Tibial nerve (tissue), 4 donors: Measurements from ENCODE around the gene ZNF318. TPM values are rescaled to one million over a fixed set of nuclear protein-coding genes. Genes with fewer than 3 reads are reported as not detected.
"Not testable (repeated sequence)": the region's sequence is repeated elsewhere in the genome, so short reads cannot be mapped to it uniquely, and the experiment has no call there.

ENCODE experiments used
- DNase-seq, 2 donors: peaks; one replicate each; pipeline ENCODE4 v3.0.0-alpha.2; 2019; ENCODE audit warnings: low spot score in 2 of 2
- H3K27ac ChIP-seq, 4 donors: fragments of 200-600 bp; sonication (generic) in 3 of 4; one replicate each; pipeline ENCODE4 v1.5.1; 2017 to 2019; ENCODE audit warnings: mild to moderate bottlenecking in 1 of 4
- H3K27me3 ChIP-seq, 2 donors: fragments of 200-600 bp; sonication (generic) in 1 of 2; one replicate each; pipeline versions ENCODE4 v1.5.1 to v1.6.0; 2017 to 2019
- H3K36me3 ChIP-seq, 3 donors: fragments of 200-600 bp; sonication (generic); one replicate each; pipeline ENCODE4 v1.5.1; 2018 to 2019
- H3K4me1 ChIP-seq, 4 donors: fragments of 200-600 bp; sonication (generic) in 3 of 4; one replicate each; pipeline ENCODE4 v1.5.1; 2017 to 2019
- H3K4me3 ChIP-seq, 4 donors: fragments of 200-600 bp; sonication (generic) in 3 of 4; one replicate each; pipeline ENCODE4 v1.5.1; 2017 to 2019; ENCODE audit warnings: mild to moderate bottlenecking in 1 of 4, moderate library complexity in 1 of 4
- H3K9me3 ChIP-seq, 4 donors: fragments of 200-600 bp; sonication (generic) in 3 of 4; one replicate each; pipeline ENCODE4 v1.5.1; 2017 to 2019
- CTCF ChIP-seq, 5 experiments: fragments of 200-600 bp in 3 of 5; fragments of 450-650 bp in 2 of 5; sonication (generic) in 3 of 5; IDR thresholded peaks; one replicate each; pipeline ENCODE4 v1.5.1; 2016 to 2019; ENCODE audit warnings: antibody characterized with exemption in 5 of 5, mild to moderate bottlenecking in 3 of 5, moderate library complexity in 2 of 5
- EP300 ChIP-seq, 2 donors: sonication (generic); formaldehyde crosslinking; IDR thresholded peaks; one replicate each; pipeline ENCODE4 v1.6.1; 2017; ENCODE audit warnings: antibody characterized with exemption in 2 of 2, mild to moderate bottlenecking in 1 of 2
- POLR2A ChIP-seq, 2 donors: fragments of 450-650 bp; IDR thresholded peaks; one replicate each; pipeline ENCODE4 v1.6.1; 2017; ENCODE audit warnings: antibody characterized with exemption in 2 of 2, mild to moderate bottlenecking in 2 of 2, moderate library complexity in 2 of 2
- WGBS, 2 donors: methylation state at CpG; one replicate each; pipeline ENCODE4 v1.1.5; 2018; 5-methylcytosine and 5-hydroxymethylcytosine counted together
- total RNA-seq, 4 donors: library from RNA; depleted of rRNA; stranded (reverse); fragments of >200 nt; gene quantifications; one replicate each; pipeline ENCODE4 v1.1.0, GENCODE V29; 2016

The ZNF318 gene
- total RNA-seq, 4 donors from 2014 or later: 18.4 to 26.4 (median 22.9) TPM

- no peak for DNase-seq
- Histone ChIP-seq H3K36me3 (no peaks in the 10 kb centered on the region), H3K27ac (no peak overlapping the region), H3K9me3 (no peaks in the 10 kb centered on the region), H3K4me3 (no peak overlapping the region), H3K27me3 (peaks cover 0 to 11% of the 10 kb centered on the region in 2 donors), H3K4me1 (no peaks in the 10 kb centered on the region)
- no peak for TF ChIP-seq POLR2A (IDR thresholded peaks at IDR 0.05)
- 97 to 98% methylated on average over 4 of the region's 4 CpGs for WGBS, 2 donors
Observed at GRCh38 chr6:43394982-43395381, 25.5 kb upstream of the ZNF318 start.

GRCh38 chr6:43393602-43394001 is 24.2 kb upstream of the ZNF318 start:
- TF ChIP-seq EP300 (IDR thresholded peaks at IDR 0.05) (no peak), CTCF (IDR thresholded peaks at IDR 0.05) (no peak), POLR2A (IDR thresholded peaks at IDR 0.05) (no peak)
- 63 to 65% methylated on average over 5 of the region's 5 CpGs for WGBS, 2 donors
- Histone ChIP-seq H3K27ac (no peak overlapping the region), H3K27me3 (peaks cover 0 to 25% of the 10 kb centered on the region in 2 donors), H3K36me3 (no peaks in the 10 kb centered on the region), H3K4me1 (no peaks in the 10 kb centered on the region), H3K9me3 (no peaks in the 10 kb centered on the region), H3K4me3 (no peak overlapping the region)
- DNase-seq: no peak

GRCh38 chr6:43393133-43393532 is 23.7 kb upstream of the ZNF318 start:
- DNase-seq, H3K36me3 ChIP-seq, H3K4me3 ChIP-seq, H3K9me3 ChIP-seq, H3K27ac ChIP-seq, H3K4me1 ChIP-seq: not testable (repeated sequence)
- 51 to 52% methylated on average over 11 of the region's 11 CpGs for WGBS, 2 donors
- H3K27me3 ChIP-seq: peaks cover 0 to 25% of the 10 kb centered on the region in 2 donors

- Histone ChIP-seq H3K9me3 (no peaks in the 10 kb centered on the region), H3K36me3 (no peaks in the 10 kb centered on the region), H3K27ac (no peak overlapping the region), H3K4me1 (no peaks in the 10 kb centered on the region), H3K4me3 (no peak overlapping the region), H3K27me3 (peaks cover 0 to 25% of the 10 kb centered on the region in 2 donors)
- TF ChIP-seq CTCF (IDR thresholded peaks at IDR 0.05) (no peak), POLR2A (IDR thresholded peaks at IDR 0.05) (no peak), EP300 (IDR thresholded peaks at IDR 0.05) (no peak)
- 58 to 65% methylated on average over 13 of the region's 13 CpGs for WGBS, 2 donors
- no peak for DNase-seq
Observed at GRCh38 chr6:43391440-43392031, 22.1 kb upstream of the ZNF318 start.

GRCh38 chr6:43390753-43391439 is 21.4 kb upstream of the ZNF318 start:
- H3K27me3 ChIP-seq: peaks cover 0 to 25% of the 10 kb centered on the region in 2 donors
- not testable (repeated sequence) for H3K9me3 ChIP-seq, H3K27ac ChIP-seq, H3K4me1 ChIP-seq, H3K36me3 ChIP-seq, H3K4me3 ChIP-seq, DNase-seq
- WGBS, 2 donors: 70 to 76% methylated on average over 10 of the region's 10 CpGs

GRCh38 chr6:43389730-43390295 is 20.4 kb upstream of the ZNF318 start:
- no peaks in the 10 kb centered on the region for H3K36me3 ChIP-seq
- no peaks in the 10 kb centered on the region for H3K9me3 ChIP-seq
- H3K27ac ChIP-seq: no peak overlapping the region
- H3K4me1 ChIP-seq: no peaks in the 10 kb centered on the region
- H3K27me3 ChIP-seq: peaks cover 0 to 25% of the 10 kb centered on the region in 2 donors
- no peak for DNase-seq
- TF ChIP-seq CTCF (IDR thresholded peaks at IDR 0.05) (no peak), EP300 (IDR thresholded peaks at IDR 0.05) (no peak), POLR2A (IDR thresholded peaks at IDR 0.05) (no peak)
- 80 to 83% methylated on average over 6 of the region's 6 CpGs for WGBS, 2 donors
- no peak overlapping the region for H3K4me3 ChIP-seq
